GM12878 (cell line): ENCODE data around the gene GM2A. TPM values are rescaled to one million over a fixed set of nuclear protein-coding genes. Genes with fewer than 3 reads are reported as not detected.
A peak's percentile ranks its signal among the peaks of the same experiment; 100 is the strongest.

ENCODE experiments used
- ATF7 ChIP-seq: fragments of 450-650 bp; IDR thresholded peaks from 2 replicates; pipeline ENCODE4 v1.6.1; 2016; ENCODE audit warnings: low read depth, mild to moderate bottlenecking
- CEBPB ChIP-seq, 2 experiments: fragments of 150-350 bp in 1 of 2; IDR thresholded peaks; 2 replicates each; pipeline ENCODE4 v1.6.1; 2012 to 2014; ENCODE audit warnings: low read depth in 2 of 2, low read length in 2 of 2, borderline replicate concordance in 1 of 2, inconsistent platforms in 1 of 2
- HSF1 ChIP-seq: fragments of 150-350 bp; IDR thresholded peaks from 2 replicates; pipeline ENCODE4 v1.6.1; 2014; ENCODE audit warnings: mild to moderate bottlenecking, low read depth, low read length
- IKZF1 ChIP-seq: fragments of 450-650 bp; conservative IDR thresholded peaks from 2 replicates; pipeline ENCODE4 v1.6.1; 2017; ENCODE audit warnings: antibody characterized with exemption, mild to moderate bottlenecking
- JUND ChIP-seq: IDR thresholded peaks from 2 replicates; pipeline ENCODE4 v1.6.1; 2012; ENCODE audit warnings: low read depth, mild to moderate bottlenecking, low read length, improper control_type of control experiment, moderate library complexity
- LARP7 ChIP-seq: fragments of 450-650 bp; IDR thresholded peaks from 2 replicates; pipeline ENCODE4 v1.6.1; 2017; ENCODE audit warnings: mild to moderate bottlenecking
- POLR2AphosphoS2 ChIP-seq: IDR thresholded peaks from 2 replicates; pipeline ENCODE4 v1.6.1; 2011; ENCODE audit warnings: low read depth, mild to moderate bottlenecking, low read length, improper control_type of control experiment, moderate library complexity
- SREBF2 ChIP-seq: IDR thresholded peaks from 2 replicates; pipeline ENCODE4 v1.6.1; 2012; ENCODE audit warnings: mild to moderate bottlenecking, low read length
- ZBTB40 ChIP-seq: fragments of 450-650 bp; IDR thresholded peaks from 2 replicates; pipeline ENCODE4 v1.6.1; 2016; ENCODE audit warnings: mild to moderate bottlenecking, moderate library complexity, borderline replicate concordance
- ZNF687 ChIP-seq: fragments of 450-650 bp; IDR thresholded peaks from 2 replicates; pipeline ENCODE4 v1.6.1; 2017; ENCODE audit warnings: mild to moderate bottlenecking, moderate library complexity
- polyA plus RNA-seq, 11 experiments: library from polyadenylated mRNA; depleted of rRNA in 4 of 11; unstranded in 6 of 11; stranded (reverse) in 5 of 11; fragments of >200 nt; fragmentation: Nextera tagmentation in 4 of 11; fragmentation: Illumina TruSeq in 1 of 11; extraction: Ambion mirVana in 4 of 11; extraction: Trizol in 1 of 11; gene quantifications; 1 replicate in 1 of 11; 2 replicates in 10 of 11; pipeline versions ENCODE4 v1.2.1 to v1.2.3, GENCODE V29; 2011 to 2016; ENCODE audit warnings: inconsistent platforms in 2 of 11, missing spikeins in 2 of 11, low read depth in 1 of 11
- total RNA-seq, 4 experiments: library from RNA; depleted of rRNA in 3 of 4; stranded (reverse); fragments of >200 nt in 3 of 4; fragmentation: Illumina TruSeq in 1 of 4; extraction: Trizol in 1 of 4; gene quantifications; 2 replicates each; pipeline versions ENCODE4 v1.2.1 to v1.2.3, GENCODE V29; 2013 to 2021
- TF ChIP-seq, protein P1 (sequence below): IDR thresholded peaks from 2 replicates; pipeline ENCODE4 v1.6.1; 2011; ENCODE audit warnings: borderline replicate concordance, low read depth, mild to moderate bottlenecking, moderate library complexity, low read length; ENCODE audit not compliant: insufficient read depth, poor library complexity, severe bottlenecking
- TF ChIP-seq, protein P2 (sequence below): IDR thresholded peaks from 2 replicates; pipeline ENCODE4 v1.6.1; 2012; ENCODE audit warnings: low read length, inconsistent platforms

GM2A gene
- total and polyA plus RNA-seq, 10 of the 15 experiments (the other 5 are each of a cell fraction or from before 2014, with no cell fraction given) = 33.6 to 106 (median 68.2) TPM

- TF ChIP-seq ZNF687 (peak; percentile 82; the same call in 1 of the 2 replicates), ZBTB40 (no peak; the same call in 1 of the 2 replicates), IKZF1 (peak; percentile 58), POLR2AphosphoS2 (peak; percentile 94; the same call in 1 of the 2 replicates), JUND (no peak), ATF7 (no peak), LARP7 (peak; percentile 19; the same call in 1 of the 2 replicates), SREBF2 (no peak), HSF1 (0 out of 2 replicates have a peak, but pooled peaks have one; percentile 46), CEBPB (IDR thresholded peaks at IDR 0.05; ENCODE audit: borderline replicate concordance in 1 of 2, low read depth in 2 of 2, low read length in 2 of 2) (no peak)
- TF ChIP-seq, protein P1, sequence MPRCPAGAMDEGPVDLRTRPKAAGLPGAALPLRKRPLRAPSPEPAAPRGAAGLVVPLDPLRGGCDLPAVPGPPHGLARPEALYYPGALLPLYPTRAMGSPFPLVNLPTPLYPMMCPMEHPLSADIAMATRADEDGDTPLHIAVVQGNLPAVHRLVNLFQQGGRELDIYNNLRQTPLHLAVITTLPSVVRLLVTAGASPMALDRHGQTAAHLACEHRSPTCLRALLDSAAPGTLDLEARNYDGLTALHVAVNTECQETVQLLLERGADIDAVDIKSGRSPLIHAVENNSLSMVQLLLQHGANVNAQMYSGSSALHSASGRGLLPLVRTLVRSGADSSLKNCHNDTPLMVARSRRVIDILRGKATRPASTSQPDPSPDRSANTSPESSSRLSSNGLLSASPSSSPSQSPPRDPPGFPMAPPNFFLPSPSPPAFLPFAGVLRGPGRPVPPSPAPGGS = peak; percentile 8
- TF ChIP-seq, protein P2, sequence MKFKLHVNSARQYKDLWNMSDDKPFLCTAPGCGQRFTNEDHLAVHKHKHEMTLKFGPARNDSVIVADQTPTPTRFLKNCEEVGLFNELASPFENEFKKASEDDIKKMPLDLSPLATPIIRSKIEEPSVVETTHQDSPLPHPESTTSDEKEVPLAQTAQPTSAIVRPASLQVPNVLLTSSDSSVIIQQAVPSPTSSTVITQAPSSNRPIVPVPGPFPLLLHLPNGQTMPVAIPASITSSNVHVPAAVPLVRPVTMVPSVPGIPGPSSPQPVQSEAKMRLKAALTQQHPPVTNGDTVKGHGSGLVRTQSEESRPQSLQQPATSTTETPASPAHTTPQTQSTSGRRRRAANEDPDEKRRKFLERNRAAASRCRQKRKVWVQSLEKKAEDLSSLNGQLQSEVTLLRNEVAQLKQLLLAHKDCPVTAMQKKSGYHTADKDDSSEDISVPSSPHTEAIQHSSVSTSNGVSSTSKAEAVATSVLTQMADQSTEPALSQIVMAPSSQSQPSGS = no peak
These were observed 39.0 kb upstream of the GM2A start (continued) for GRCh38 chr5:151213803-151214613.
